GM10266 (cell line): ENCODE data around the gene HIVEP1.
A peak's percentile ranks its signal among the peaks of the same experiment; 100 is the strongest.

Experiments used
- DNase-seq: peaks from one replicate; pipeline ENCODE4 v3.0.0; 2012; ENCODE audit errors: extremely low spot score
- CTCF ChIP-seq: IDR thresholded peaks from 2 replicates; pipeline ENCODE4 v1.5.1; 2012; ENCODE audit warnings: mild to moderate bottlenecking, low read depth; ENCODE audit not compliant: control insufficient read depth, insufficient read depth; ENCODE audit errors: missing control alignments

The HIVEP1 gene

GRCh38 chr6:12138381-12138780 is 126.3 kb downstream of the HIVEP1 start:
- TF ChIP-seq CTCF = no peak
- DNase-seq = no peak

GRCh38 chr6:12138936-12139335 is 126.8 kb downstream of the HIVEP1 start:
- no peak for DNase-seq
- TF ChIP-seq CTCF = no peak

- no peak for TF ChIP-seq CTCF
- DNase-seq = no peak
Measured at GRCh38 chr6:12147557-12148316, 135.6 kb downstream of the HIVEP1 start.

GRCh38 chr6:12148317-12148801 is 136.2 kb downstream of the HIVEP1 start:
- no peak for TF ChIP-seq CTCF
- no peak for DNase-seq

GRCh38 chr6:12148841-12149240 is 136.7 kb downstream of the HIVEP1 start:
- no peak for DNase-seq
- no peak for TF ChIP-seq CTCF

GRCh38 chr6:12149944-12150510 is 137.9 kb downstream of the HIVEP1 start:
- no peak for TF ChIP-seq CTCF

GRCh38 chr6:12150812-12151432 is 138.8 kb downstream of the HIVEP1 start:
- DNase-seq = no peak
- TF ChIP-seq CTCF = peak; percentile 14

More at GRCh38 chr6:12149944-12150510, 137.9 kb downstream of the HIVEP1 start:
- no peak for DNase-seq
